ENCODE data around the gene FLNA.
"Not testable (repeated sequence)": the region's sequence is repeated elsewhere in the genome, so short reads cannot be mapped to it uniquely, and the experiment has no call there.

FLNA gene

GRCh38 chrX:154397888-154398667 lies 23.6 kb upstream of the FLNA start, which contains the start of gene RPL10:
RPL10 (plus strand) TSS chrX:154398377; CDS start chrX:154398520, 143 bp downstream.
- DNase-seq: peak; percentile 85

GRCh38 chrX:154396973-154397887 lies 22.8 kb upstream of the FLNA start:
- no peak for DNase-seq

- DNase-seq: not testable (repeated sequence)
These were observed 21.9 kb upstream of the FLNA start for GRCh38 chrX:154396363-154396762.

- DNase-seq: peak; percentile 65
These were observed 15.6 kb upstream of the FLNA start for GRCh38 chrX:154389812-154390747.

GRCh38 chrX:154388649-154389048 lies 14.2 kb upstream of the FLNA start:
- not testable (repeated sequence) for DNase-seq

- not testable (repeated sequence) for DNase-seq
These were observed 13.7 kb upstream of the FLNA start for GRCh38 chrX:154388094-154388493.

GRCh38 chrX:154384284-154384892 lies 10.0 kb upstream of the FLNA start:
- no peak for DNase-seq

- peak; percentile 20 for DNase-seq
These were observed 9.2 kb upstream of the FLNA start for GRCh38 chrX:154383359-154384283.

GRCh38 chrX:154382483-154383069 lies 8.1 kb upstream of the FLNA start:
- DNase-seq: peak; percentile 21

- no peak for DNase-seq
These were observed 6.8 kb upstream of the FLNA start for GRCh38 chrX:154381271-154381670.

- DNase-seq: no peak
These were observed 6.4 kb upstream of the FLNA start for GRCh38 chrX:154380787-154381186.

- DNase-seq: no peak
These were observed 5.7 kb upstream of the FLNA start for GRCh38 chrX:154380153-154380552.

- no peak for DNase-seq
These were observed 5.1 kb upstream of the FLNA start for GRCh38 chrX:154379569-154379951.

- peak; percentile 95 for DNase-seq
These were observed 4.5 kb upstream of the FLNA start, which contains the start of gene EMD for GRCh38 chrX:154378799-154379568. EMD (plus strand) TSS chrX:154379295; CDS start chrX:154379485, 190 bp downstream.

- peak; percentile 64 for DNase-seq
These were observed 3.8 kb upstream of the FLNA start for GRCh38 chrX:154378059-154378798.

GRCh38 chrX:154376774-154377173 lies 2.3 kb upstream of the FLNA start:
- no peak for DNase-seq

- DNase-seq: no peak
These were observed 696 bp upstream of the FLNA start for GRCh38 chrX:154375156-154375504.

GRCh38 chrX:154373340-154374306 lies 811 bp downstream of the FLNA start:
- DNase-seq: no peak
